DMS53 (cell line): Measurements from ENCODE around the gene NBPF4.
"Not testable (repeated sequence)": the region's sequence is repeated elsewhere in the genome, so short reads cannot be mapped to it uniquely, and the experiment has no call there.

Experiments
- DNase-seq: peaks from one replicate; lab custom pipeline; 2025; lab: John Stamatoyannopoulos, UW

NBPF4 gene

DNA sequence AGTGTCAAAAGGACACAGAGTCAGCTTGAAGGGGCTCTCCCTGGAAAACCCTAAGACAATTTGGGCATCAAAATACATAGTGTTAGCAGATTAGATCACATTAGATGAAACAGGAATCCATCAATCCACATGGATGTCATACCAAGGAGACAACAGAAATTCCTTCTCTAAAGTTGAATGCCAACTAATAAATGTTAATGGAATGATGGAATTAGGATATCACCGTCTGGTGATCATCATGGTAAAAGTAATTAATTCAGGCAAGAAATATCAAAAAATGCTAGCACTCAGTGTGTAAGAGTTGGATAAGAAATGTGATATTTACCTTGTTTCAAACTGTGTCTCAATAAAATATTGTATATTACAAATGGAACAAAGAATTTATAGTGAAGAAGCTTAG, 32.9 kb downstream of the NBPF4 start:
- DNase-seq, result no peak

DNA sequence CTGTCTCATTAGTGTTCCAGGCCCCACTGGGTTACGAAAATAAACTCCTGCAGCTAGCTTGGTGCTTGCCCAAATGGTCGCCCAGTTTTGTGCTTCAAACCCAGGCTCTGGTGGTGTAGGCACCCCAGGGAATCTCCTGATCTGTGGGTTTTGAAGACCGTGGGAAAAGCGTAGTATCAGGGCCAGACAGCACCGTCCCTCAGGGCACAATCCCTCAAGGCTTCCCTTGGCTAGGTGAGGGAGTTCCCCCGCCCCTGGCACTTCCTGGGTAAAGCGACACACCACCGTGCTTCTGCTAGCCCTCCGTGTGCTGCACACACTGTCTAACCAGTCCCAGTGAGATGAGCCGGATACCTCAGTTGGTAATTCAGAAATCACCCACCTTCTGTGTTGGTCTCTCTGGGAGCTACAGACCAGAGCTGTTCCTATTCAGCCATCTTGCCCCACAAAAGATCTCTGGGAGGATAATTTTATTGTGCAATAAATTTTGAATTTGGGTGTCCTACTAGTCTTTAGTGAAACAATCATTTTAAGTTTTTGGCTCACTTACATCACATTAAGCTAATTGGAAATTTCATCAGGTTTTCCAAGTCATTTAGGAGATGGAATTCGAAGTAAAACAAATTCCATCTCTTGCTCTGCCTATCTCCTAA, 34.3 kb downstream of the NBPF4 start:
- no peak for DNase-seq

DNA sequence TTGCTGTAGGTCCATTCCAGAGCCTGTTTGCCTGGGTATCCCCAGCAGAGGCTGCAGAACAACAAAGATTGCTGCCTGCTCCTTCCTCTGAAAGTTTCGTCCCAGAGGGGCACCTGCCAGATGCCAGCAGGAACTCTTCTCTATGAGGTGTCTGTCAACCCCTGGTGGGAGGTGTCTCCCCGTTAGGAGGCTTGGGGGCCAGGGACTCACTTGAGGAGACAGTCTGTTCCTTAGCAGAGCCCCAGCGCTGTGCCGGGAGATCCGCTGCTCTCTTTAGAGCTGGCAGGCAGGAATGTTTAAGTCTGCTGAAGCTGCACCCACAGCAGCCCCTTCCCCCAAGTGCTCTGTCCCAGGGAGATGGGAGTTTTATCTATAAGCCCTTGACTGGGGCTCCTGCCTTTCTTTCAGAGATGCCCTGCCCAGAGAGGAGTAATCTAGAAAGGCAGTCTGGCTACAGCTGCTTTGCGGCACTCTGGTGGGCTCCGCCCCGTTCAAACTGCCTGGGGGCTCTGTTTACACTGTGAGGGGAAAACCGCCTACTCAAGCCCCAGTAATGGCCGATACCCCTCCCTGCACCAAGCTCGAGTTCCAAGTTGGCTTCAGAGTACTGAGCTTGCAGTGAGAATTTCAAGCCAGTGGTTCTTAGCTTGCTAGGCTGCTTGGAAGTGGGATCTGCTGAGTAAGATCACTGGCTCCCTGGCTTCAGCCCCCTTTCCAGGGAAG, 35.0 kb downstream of the NBPF4 start:
- DNase-seq, result no peak

DNA sequence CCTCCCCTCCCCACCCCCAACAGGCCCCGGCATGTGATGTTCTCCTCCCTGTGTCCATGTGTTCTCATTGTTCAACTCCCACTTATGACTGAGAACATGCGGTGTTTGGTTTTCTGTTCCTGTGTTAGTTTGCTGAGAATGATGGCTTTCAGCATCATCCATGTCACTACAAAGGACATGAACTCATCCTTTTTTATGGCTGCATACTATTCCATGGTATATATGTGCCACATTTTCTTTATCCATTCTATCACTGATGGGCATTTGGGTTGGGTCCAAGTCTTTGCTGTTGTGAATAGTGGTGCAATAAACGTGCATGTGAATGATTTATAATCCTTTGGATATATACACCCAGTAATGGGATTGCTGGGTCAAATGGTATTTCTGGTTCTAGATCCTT, 40.3 kb downstream of the NBPF4 start:
- not testable (repeated sequence) for DNase-seq

- no peak for DNase-seq
Observed at GRCh38 chr1:108201687-108202086, 42.2 kb downstream of the NBPF4 start.

GRCh38 chr1:108200687-108201051, 43.2 kb downstream of the NBPF4 start:
- peak; percentile 78 for DNase-seq

GRCh38 chr1:108199781-108200686, 43.8 kb downstream of the NBPF4 start, which contains the start of gene SLC25A24:
SLC25A24 (minus strand) TSS chr1:108200343; CDS start chr1:108200138, 205 bp downstream.
- peak; percentile 87 for DNase-seq

DNA sequence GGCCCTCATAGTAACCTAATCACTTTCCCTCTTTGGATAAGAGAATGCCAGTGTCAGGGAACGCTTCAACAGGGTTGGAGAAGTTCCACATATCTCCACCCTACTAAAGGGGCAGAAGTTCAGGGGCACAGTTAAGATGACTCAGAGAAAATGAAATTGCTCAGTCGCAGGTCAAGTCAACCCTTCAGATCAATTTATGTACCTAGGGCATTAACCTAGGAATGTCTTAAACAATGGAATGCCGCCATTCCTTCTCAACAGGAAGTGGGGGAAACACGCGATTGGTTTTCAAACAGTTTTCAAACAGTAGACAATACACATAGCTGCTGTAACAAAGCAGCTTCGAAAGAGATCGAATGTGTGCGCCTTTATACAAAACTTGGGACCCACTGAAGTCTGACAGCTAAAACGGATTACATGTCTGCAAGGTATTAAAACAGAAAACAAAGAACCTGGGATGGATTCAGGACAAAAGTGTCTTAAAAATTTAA, 44.6 kb downstream of the NBPF4 start:
- DNase-seq, result peak; percentile 43

- no peak for DNase-seq
Observed at GRCh38 chr1:108194051-108194450, 49.8 kb downstream of the NBPF4 start.

DNA sequence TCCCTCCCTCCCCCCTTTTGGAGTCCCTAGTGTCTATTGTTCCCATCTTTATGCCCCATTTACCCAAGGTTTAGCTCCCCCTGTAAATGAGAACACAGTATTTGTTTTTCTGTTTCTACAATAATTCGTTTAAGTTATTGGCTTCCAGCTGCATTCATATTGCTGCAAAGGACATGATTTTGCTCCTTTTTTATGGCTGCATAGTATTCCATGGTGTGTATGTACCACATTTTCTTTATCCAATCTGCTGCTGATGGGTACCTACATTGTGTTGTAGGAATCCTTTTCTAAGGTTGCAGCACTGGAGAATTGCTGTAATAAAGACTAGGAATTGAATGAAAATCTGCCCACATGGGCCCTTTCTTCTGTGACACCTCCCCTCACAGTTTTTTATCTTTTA, 50.5 kb downstream of the NBPF4 start:
- no peak for DNase-seq

- DNase-seq, result no peak
Observed at GRCh38 chr1:108192581-108192980, 51.3 kb downstream of the NBPF4 start.

DNA sequence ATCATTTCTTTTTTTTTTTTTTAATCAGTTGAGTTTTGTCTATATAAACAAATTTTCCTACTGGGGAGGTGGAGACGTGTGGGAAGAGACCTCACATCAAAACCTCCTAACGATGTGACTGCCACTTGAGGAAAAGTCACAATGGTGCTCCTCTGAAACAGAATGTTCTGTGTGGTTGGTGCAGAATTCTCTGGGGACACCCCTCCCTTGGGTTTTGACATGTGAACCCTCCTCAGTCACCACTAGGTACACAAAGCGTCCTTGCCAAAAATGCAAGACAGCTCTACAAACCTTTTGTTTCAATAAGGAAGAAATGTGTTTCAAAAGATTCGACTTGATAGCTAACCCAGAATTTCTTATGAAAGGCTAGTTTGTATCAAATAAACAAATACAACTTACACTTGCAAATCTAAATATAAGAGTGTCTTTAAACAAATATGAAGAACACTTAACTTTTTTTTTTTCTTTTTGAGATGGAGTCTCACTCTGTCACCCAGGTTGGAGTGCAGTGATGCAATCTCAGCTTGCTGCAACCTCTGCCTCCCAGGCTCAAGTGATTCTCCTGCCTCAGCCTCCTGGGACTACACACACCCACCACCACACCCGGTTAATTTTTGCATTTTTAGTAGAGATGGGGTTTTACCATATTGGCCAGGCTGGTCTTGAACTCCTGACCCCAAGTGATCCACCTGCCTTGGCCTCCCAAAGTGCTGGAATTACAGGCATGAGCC, 53.0 kb downstream of the NBPF4 start:
- DNase-seq, result no peak

DNA sequence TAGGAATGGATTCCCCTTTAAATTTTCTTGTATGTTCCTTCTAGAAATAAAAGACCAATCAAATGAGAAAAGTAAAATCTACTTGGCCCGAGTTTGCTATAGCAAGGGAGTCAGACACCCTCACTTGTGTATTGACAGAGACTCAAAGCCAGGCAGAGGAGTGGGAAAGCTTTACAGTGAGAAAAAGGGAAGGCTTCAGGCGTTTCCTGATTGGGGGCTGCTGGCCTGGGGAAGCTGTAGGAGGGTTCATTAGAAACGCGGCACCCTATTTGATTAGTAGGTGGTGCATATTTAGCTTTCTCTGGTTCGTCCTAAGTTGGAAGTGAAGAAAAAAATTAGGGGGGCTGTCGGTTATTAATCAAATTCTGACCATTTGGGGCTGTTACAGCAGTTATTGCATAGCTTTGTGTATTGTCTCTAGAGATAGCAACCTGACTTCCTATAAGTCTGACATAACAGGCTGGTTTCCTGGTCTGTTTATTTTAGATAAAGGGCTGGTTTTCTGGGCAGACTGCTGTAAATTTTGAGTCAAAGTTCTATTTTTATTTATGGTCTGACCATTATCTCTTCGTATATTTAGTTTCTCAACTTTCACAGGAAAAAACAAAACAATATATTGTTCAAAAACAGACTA, 53.8 kb downstream of the NBPF4 start:
- DNase-seq, result no peak

GRCh38 chr1:108188801-108189200, 55.1 kb downstream of the NBPF4 start:
- no peak for DNase-seq

DNA sequence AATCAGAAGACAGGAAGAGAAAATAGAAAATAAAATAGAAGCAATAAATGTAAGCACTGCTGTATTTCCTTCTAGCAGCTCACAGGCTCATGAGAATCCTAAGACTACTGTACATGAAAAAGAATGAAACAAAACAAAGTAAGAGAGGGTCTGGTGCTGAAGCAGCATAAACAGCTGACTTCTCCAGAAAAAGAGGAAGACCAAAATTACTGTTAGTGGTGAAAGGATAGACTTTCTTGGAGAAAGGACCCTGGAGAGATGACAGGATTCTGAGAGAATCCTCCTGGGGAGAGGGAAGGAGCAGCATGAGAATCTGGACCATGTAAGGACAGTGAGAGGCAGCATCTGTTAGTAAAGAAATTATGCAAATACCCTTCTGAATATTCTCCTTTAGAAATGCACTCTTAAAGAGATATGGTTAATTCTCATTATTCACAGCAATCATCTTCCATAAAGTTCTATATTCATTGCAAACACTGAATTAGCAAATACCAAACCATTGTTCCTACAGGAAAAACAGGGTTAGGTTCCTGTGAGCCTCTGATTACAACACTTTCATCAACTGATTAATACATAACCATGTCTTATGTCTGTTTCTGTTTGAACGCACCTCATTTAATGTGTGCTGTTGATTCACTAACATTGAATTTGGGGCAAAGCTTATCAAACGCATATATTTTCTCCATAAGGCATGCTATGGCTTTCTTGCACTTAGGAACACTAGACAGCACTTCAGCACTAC, 60.7 kb downstream of the NBPF4 start:
- no peak for DNase-seq

- DNase-seq, result no peak
Observed at GRCh38 chr1:108179018-108179417, 64.9 kb downstream of the NBPF4 start.
